K562 (cell line): Measurements from ENCODE around the gene GLYATL3. TPM values are rescaled to one million over a fixed set of nuclear protein-coding genes. Genes with fewer than 3 reads are reported as not detected.

Experiments used
- ATAC-seq: fragments of 200-7000 bp; cut with Tn5 transposase; 3 replicates; pipeline ENCODE4 v1.9.1; 2020; ENCODE audit warnings: moderate library complexity
- BruUV-seq: library from RNA; stranded (reverse); fragments of 400-500 nt; replicated peaks from 2 replicates; lab custom pipeline; 2021; lab: Mats Ljungman, UMichigan
- CTCF ChIA-PET: fragments of 300-600 bp; formaldehyde crosslinking; extraction: SDS; loops from one replicate; lab custom pipeline; 2021; ENCODE audit warnings: low intra/inter-chr PET ratio; lab: Yijun Ruan, JAX
- POLR2A ChIA-PET: fragments of 300-600, 350-650 bp; sonication (Branson Sonifier 250); formaldehyde crosslinking; extraction: SDS; loops from one replicate; lab custom pipeline; 2021; ENCODE audit warnings: antibody characterized with exemption, inconsistent platforms; lab: Yijun Ruan, JAX
- DNase-seq, 4 experiments: peaks; one replicate each; pipeline versions ENCODE4 v3.0.0 to v3.0.0-alpha.2; 2011 to 2018; ENCODE audit warnings: low spot score in 3 of 4, mixed read lengths in 3 of 4; ENCODE audit errors: extremely low read depth in 1 of 4
- FAIRE-seq: peaks from 2 replicates; lab custom pipeline; 2011; peaks lifted over from hg19 to GRCh38; lab: Jason Lieb, UNC
- H2AFZ ChIP-seq: 2 replicates; pipeline ENCODE4 v1.6.0; 2011; ENCODE audit warnings: low read depth, low read length, control low read depth, inconsistent platforms
- H3K27ac ChIP-seq: fragments of 200-600 bp; 3 replicates; pipeline ENCODE4 v1.8.0; 2011; ENCODE audit warnings: low read depth, mild to moderate bottlenecking, control low read depth, inconsistent platforms, low read length, moderate library complexity, mixed read lengths; ENCODE audit errors: extremely low read depth
- H3K27me3 ChIP-seq, 2 experiments: fragments of 300-600 bp in 1 of 2; 2 replicates in 1 of 2; 3 replicates in 1 of 2; pipeline versions ENCODE4 v1.6.0 to v1.8.0; 2011; ENCODE audit warnings: inconsistent platforms in 2 of 2, low read length in 2 of 2, mild to moderate bottlenecking in 1 of 2, mixed read lengths in 1 of 2, moderate library complexity in 1 of 2; ENCODE audit not compliant: control insufficient read depth in 2 of 2, insufficient read depth in 2 of 2
- H3K36me3 ChIP-seq: fragments of 300-600 bp; 3 replicates; pipeline ENCODE4 v1.8.0; 2011; ENCODE audit warnings: mild to moderate bottlenecking, low read length, inconsistent platforms; ENCODE audit not compliant: control insufficient read depth, insufficient read depth
- H3K4me1 ChIP-seq, 2 experiments: fragments of 200-600 bp in 1 of 2; replicated peaks in 1 of 2; 2 replicates in 1 of 2; 3 replicates in 1 of 2; pipeline versions ENCODE4 v1.5.1 to v1.8.0; 2011; ENCODE audit warnings: inconsistent platforms in 2 of 2, low read length in 2 of 2, mild to moderate bottlenecking in 1 of 2, mixed read lengths in 1 of 2, moderate library complexity in 1 of 2; ENCODE audit not compliant: control insufficient read depth in 2 of 2, insufficient read depth in 2 of 2
- H3K4me2 ChIP-seq: 2 replicates; pipeline ENCODE4 v1.6.1; 2011; ENCODE audit warnings: low read length, control low read depth, inconsistent platforms, mixed read lengths; ENCODE audit not compliant: insufficient read depth
- H3K4me3 ChIP-seq: fragments of 200-600 bp; sonication (generic), shearing (Covaris generic); 2 replicates; pipeline ENCODE4 v1.5.1; 2016; ENCODE audit warnings: control low read depth, inconsistent platforms
- H3K79me2 ChIP-seq: fragments of 200-600 bp; 3 replicates; pipeline ENCODE4 v1.8.0; 2011; ENCODE audit warnings: low read length, inconsistent platforms; ENCODE audit not compliant: control insufficient read depth, insufficient read depth
- H3K9ac ChIP-seq, 2 experiments: 2 replicates each; pipeline versions ENCODE4 v1.6.0 to v1.6.1; 2011; ENCODE audit warnings: low read depth in 2 of 2, low read length in 2 of 2, control low read depth in 1 of 2, inconsistent platforms in 1 of 2, mild to moderate bottlenecking in 1 of 2, mixed read lengths in 1 of 2; ENCODE audit not compliant: insufficient read depth in 1 of 2
- H3K9me1 ChIP-seq: one replicate; pipeline ENCODE4 v1.6.0; 2011; ENCODE audit warnings: inconsistent platforms, mild to moderate bottlenecking, low read length, moderate library complexity; ENCODE audit not compliant: control insufficient read depth, insufficient read depth
- H3K9me3 ChIP-seq: replicated peaks from 2 replicates; pipeline ENCODE4 v1.5.1; 2011; ENCODE audit warnings: low read depth, low read length, inconsistent platforms; ENCODE audit not compliant: control insufficient read depth, insufficient read depth
- H4K20me1 ChIP-seq: replicated peaks from 2 replicates; pipeline ENCODE4 v1.6.1; 2011; ENCODE audit warnings: low read length, inconsistent platforms, mixed read lengths; ENCODE audit not compliant: control insufficient read depth, insufficient read depth
- ARNT ChIP-seq, 2 experiments: fragments of 450-650 bp; IDR thresholded peaks; 2 replicates each; pipeline ENCODE4 v1.6.1; 2016; ENCODE audit warnings: mild to moderate bottlenecking in 1 of 2
- GTF2F1 ChIP-seq: IDR thresholded peaks from 2 replicates; pipeline ENCODE4 v1.6.1; 2011; ENCODE audit warnings: low read depth, low read length, improper control_type of control experiment
- MEIS2 ChIP-seq: fragments of 450-650 bp; IDR thresholded peaks from 2 replicates; pipeline ENCODE4 v1.6.1; 2014; ENCODE audit warnings: mild to moderate bottlenecking; ENCODE audit not compliant: partially characterized antibody
- XRCC3 ChIP-seq: fragments of 450-650 bp; IDR thresholded peaks from 2 replicates; pipeline ENCODE4 v1.6.1; 2017; ENCODE audit warnings: mild to moderate bottlenecking, moderate library complexity
- WGBS: fragments of 100-300 bp; shearing (Covaris generic); methylation state at CpG from one replicate; pipeline ENCODE4 v1.1.6; 2016; ENCODE audit warnings: low coverage, mixed read lengths; ENCODE audit not compliant: insufficient coverage; ENCODE audit errors: missing lambda C conversion rate; 5-methylcytosine and 5-hydroxymethylcytosine counted together
- in situ Hi-C: fragments of 300-500 bp; cut with MboI; formaldehyde crosslinking; loops from 4 replicates; pipeline ENCODE4 v1.15.0; 2018; ENCODE audit warnings: inconsistent platforms, mixed read lengths
- intact Hi-C: fragments of 100-400 bp; cut with micrococcal nuclease; formaldehyde crosslinking; loops from 2 replicates; pipeline ENCODE4 v1.14.2; 2022
- polyA plus RNA-seq, 8 experiments: library from polyadenylated mRNA; depleted of rRNA in 4 of 8; stranded (reverse) in 5 of 8; unstranded in 3 of 8; fragments of >200 nt; fragmentation: Nextera tagmentation in 2 of 8; fragmentation: Illumina TruSeq in 1 of 8; extraction: Ambion mirVana in 2 of 8; extraction: Trizol in 1 of 8; gene quantifications; 2 replicates each; pipeline versions ENCODE4 v1.2.1 to v1.2.3, GENCODE V29; 2011 to 2014; ENCODE audit warnings: inconsistent platforms in 1 of 8, missing spikeins in 1 of 8
- total RNA-seq, 7 experiments: library from RNA; depleted of rRNA in 6 of 7; stranded (reverse); fragments of >200 nt in 6 of 7; fragmentation: Illumina TruSeq in 2 of 7; extraction: Trizol in 2 of 7; gene quantifications; 2 replicates each; pipeline versions ENCODE4 v1.2.1 to v1.2.3, GENCODE V29; 2011 to 2021; ENCODE audit warnings: low replicate concordance in 1 of 7

Gene GLYATL3
- total and polyA plus RNA-seq, 9 of the 15 experiments (the other 6 are each of a cell fraction or from before 2014, with no cell fraction given), result not detected

- in situ Hi-C loops, result no loop called here
- ATAC-seq (peak; percentile 12; the same call in 1 of the 3 replicates), FAIRE-seq (no peak), DNase-seq (no peak)
- Histone ChIP-seq H3K9me1 (no peaks in the 10 kb centered on the region), H3K4me1 (no peaks in the 10 kb centered on the region), H3K27me3 (no peaks in the 10 kb centered on the region), H3K9me3 (no peaks in the 10 kb centered on the region), H3K4me2 (no peak overlapping the region), H4K20me1 (no peaks in the 10 kb centered on the region), H3K79me2 (no peaks in the 10 kb centered on the region), H3K9ac (no peak overlapping the region), H2AFZ (peak overlapping the region; percentile 41; the same call in 1 of the 2 replicates), H3K4me3 (no peak overlapping the region), H3K27ac (no peak overlapping the region), H3K36me3 (no peaks in the 10 kb centered on the region)
- ChIA-PET CTCF (no interaction called here), POLR2A (interaction anchor here (1.0 to 1.2 kb wide), 2 partner anchors 13 to 22 kb away, joined by 3 to 4 read pairs; no protein-coding TSS in a partner anchor)
- TF ChIP-seq GTF2F1 (no peak), ARNT (IDR thresholded peaks at IDR 0.05) (no peak)
- BruUV-seq, result no TSS peak
- WGBS, result 17% methylated on average over 1 of the region's 1 CpG
- intact Hi-C loops, result no loop called here
Observed at GRCh38 chr6:49519660-49520059, 19.9 kb downstream of the GLYATL3 start.

- DNase-seq, result no peak
- 20% methylated on average over 7 of the region's 7 CpGs for WGBS
- intact Hi-C loops (no loop called here), in situ Hi-C loops (no loop called here)
- Histone ChIP-seq H3K9me1 (no peaks in the 10 kb centered on the region), H3K4me2 (no peak overlapping the region), H3K4me3 (no peak overlapping the region), H2AFZ (peak overlapping the region; percentile 56), H3K4me1 (no peaks in the 10 kb centered on the region), H3K9ac (no peak overlapping the region), H3K27me3 (no peaks in the 10 kb centered on the region), H3K9me3 (no peaks in the 10 kb centered on the region), H3K36me3 (no peaks in the 10 kb centered on the region), H3K27ac (no peak overlapping the region), H3K79me2 (no peaks in the 10 kb centered on the region), H4K20me1 (no peaks in the 10 kb centered on the region)
- FAIRE-seq, result no peak
- TF ChIP-seq XRCC3 (no peak), MEIS2 (peak; percentile 54)
- POLR2A ChIA-PET, result interaction anchor here (0.6 kb wide), 1 partner anchor 95 kb away, joined by 3 read pairs; no protein-coding TSS in a partner anchor
- no TSS peak for BruUV-seq
- no peak; the same call in 1 of the 3 replicates for ATAC-seq
- CTCF ChIA-PET, result no interaction called here
Observed at GRCh38 chr6:49522710-49523593, 23.2 kb downstream of the GLYATL3 start.
